WTC11 (cell line): Measurements from ENCODE around the gene MSLN. TPM values are rescaled to one million over a fixed set of nuclear protein-coding genes. Genes with fewer than 3 reads are reported as not detected.
A peak's percentile ranks its signal among the peaks of the same experiment; 100 is the strongest.

Source experiments
- ATAC-seq: fragments of 200-7000 bp; cut with Tn5 transposase; 2 replicates; pipeline ENCODE4 v1.10.0; 2021; ENCODE audit warnings: mild to moderate bottlenecking, moderate library complexity
- CTCF ChIA-PET: fragments of 300-600 bp; sonication (Branson Sonifier 250); formaldehyde crosslinking; loops from one replicate; lab custom pipeline; 2021; ENCODE audit warnings: antibody characterized with exemption; lab: Charles Lee
- POLR2A ChIA-PET: fragments of 350-600 bp; sonication (Branson Sonifier 250); formaldehyde crosslinking; loops from one replicate; lab custom pipeline; 2021; ENCODE audit warnings: antibody characterized with exemption; lab: Charles Lee
- DNase-seq: peaks from one replicate; pipeline ENCODE4 v3.0.0; 2021; ENCODE audit warnings: low spot score
- H3K27ac Mint-ChIP-seq: 2 replicates; pipeline ENCODE4 v1.8.0; 2021; ENCODE audit warnings: mixed read lengths
- H3K27me3 Mint-ChIP-seq: 2 replicates; pipeline ENCODE4 v1.8.0; 2021; ENCODE audit warnings: low read depth, mild to moderate bottlenecking, moderate library complexity, mixed read lengths
- H3K36me3 Mint-ChIP-seq: 2 replicates; pipeline ENCODE4 v1.8.0; 2021; ENCODE audit warnings: mixed read lengths
- H3K4me1 Mint-ChIP-seq: 2 replicates; pipeline ENCODE4 v1.8.0; 2022; ENCODE audit warnings: mixed read lengths
- H3K4me3 Mint-ChIP-seq: 2 replicates; pipeline ENCODE4 v1.8.0; 2021; ENCODE audit warnings: mild to moderate bottlenecking, moderate library complexity, mixed read lengths
- H3K9me3 Mint-ChIP-seq: 2 replicates; pipeline ENCODE4 v1.8.0; 2021; ENCODE audit warnings: mixed read lengths
- ARID4B ChIP-seq: sonication (generic); formaldehyde crosslinking; IDR thresholded peaks from 2 replicates; pipeline ENCODE4 v1.8.0; 2023; ENCODE audit warnings: missing genetic modification reagents, mild to moderate bottlenecking, borderline replicate concordance
- CREM ChIP-seq: sonication (generic); formaldehyde crosslinking; IDR thresholded peaks from 2 replicates; pipeline ENCODE4 v1.8.1; 2022; ENCODE audit warnings: mild to moderate bottlenecking, missing genetic modification reagents, moderate library complexity
- FOXP1 ChIP-seq: sonication (generic); formaldehyde crosslinking; IDR thresholded peaks from 2 replicates; pipeline ENCODE4 v1.8.0; 2022; ENCODE audit warnings: missing genetic modification reagents, mild to moderate bottlenecking, moderate library complexity, borderline replicate concordance
- FOXP4 ChIP-seq: sonication (generic); formaldehyde crosslinking; IDR thresholded peaks from 2 replicates; pipeline ENCODE4 v1.8.0; 2022; ENCODE audit warnings: mild to moderate bottlenecking, missing genetic modification reagents
- NR2C2 ChIP-seq: sonication (generic); formaldehyde crosslinking; IDR thresholded peaks from 2 replicates; pipeline ENCODE4 v1.8.0; 2022; ENCODE audit warnings: mild to moderate bottlenecking, missing genetic modification reagents
- PREB ChIP-seq: sonication (generic); formaldehyde crosslinking; IDR thresholded peaks from 2 replicates; pipeline ENCODE4 v1.8.1; 2022; ENCODE audit warnings: mild to moderate bottlenecking, missing genetic modification reagents, moderate library complexity, borderline replicate concordance
- SOX15 ChIP-seq: fragments of 250-450 bp; sonication (Bioruptor Pico); IDR thresholded peaks from 2 replicates; pipeline ENCODE4 v1.9.0; 2021; ENCODE audit warnings: mild to moderate bottlenecking
- TEAD4 ChIP-seq: sonication (generic); formaldehyde crosslinking; IDR thresholded peaks from 2 replicates; pipeline ENCODE4 v1.8.0; 2022; ENCODE audit warnings: mild to moderate bottlenecking, missing genetic modification reagents
- ZBTB21 ChIP-seq: sonication (generic); formaldehyde crosslinking; IDR thresholded peaks from 2 replicates; pipeline ENCODE4 v1.8.1; 2023; ENCODE audit warnings: mild to moderate bottlenecking, missing genetic modification reagents, borderline replicate concordance
- ZNF219 ChIP-seq: sonication (generic); formaldehyde crosslinking; IDR thresholded peaks from 2 replicates; pipeline ENCODE4 v1.8.0; 2023; ENCODE audit warnings: missing genetic modification reagents, mild to moderate bottlenecking, borderline replicate concordance
- ZNF396 ChIP-seq: fragments of 250-450 bp; sonication (Bioruptor Pico); IDR thresholded peaks from 2 replicates; pipeline ENCODE4 v1.8.0; 2021; ENCODE audit warnings: mild to moderate bottlenecking, moderate library complexity, borderline replicate concordance
- ZNF423 ChIP-seq: fragments of 250-450 bp; sonication (Bioruptor Pico); IDR thresholded peaks from 2 replicates; pipeline ENCODE4 v2.1.2; 2022; ENCODE audit warnings: mild to moderate bottlenecking, moderate library complexity
- total RNA-seq: library from RNA; stranded (reverse); gene quantifications from 3 replicates; pipeline ENCODE4 v1.2.3, GENCODE V29; 2021
- TF ChIP-seq, protein P1 (sequence below): sonication (generic); formaldehyde crosslinking; IDR thresholded peaks from 2 replicates; pipeline ENCODE4 v1.8.0; 2023; ENCODE audit warnings: missing genetic modification reagents
- TF ChIP-seq, protein P2 (sequence below): sonication (generic); formaldehyde crosslinking; IDR thresholded peaks from 2 replicates; pipeline ENCODE4 v1.8.1; 2022; ENCODE audit warnings: mild to moderate bottlenecking, moderate library complexity, missing genetic modification reagents
- TF ChIP-seq, protein P3 (sequence below): sonication (generic); formaldehyde crosslinking; IDR thresholded peaks from 2 replicates; pipeline ENCODE4 v1.8.0; 2023; ENCODE audit warnings: mild to moderate bottlenecking, missing genetic modification reagents
- TF ChIP-seq, protein P4 (sequence below): fragments of 200-600 bp; IDR thresholded peaks from 2 replicates; pipeline ENCODE4 v1.8.0; 2022; ENCODE audit warnings: antibody characterized with exemption
- TF ChIP-seq, protein P5 (sequence below): sonication (generic); formaldehyde crosslinking; IDR thresholded peaks from 2 replicates; pipeline ENCODE4 v1.8.0; 2022; ENCODE audit warnings: missing genetic modification reagents

MSLN gene
- total RNA-seq, 1 experiment from 2014 or later: 0.20 TPM

DNA sequence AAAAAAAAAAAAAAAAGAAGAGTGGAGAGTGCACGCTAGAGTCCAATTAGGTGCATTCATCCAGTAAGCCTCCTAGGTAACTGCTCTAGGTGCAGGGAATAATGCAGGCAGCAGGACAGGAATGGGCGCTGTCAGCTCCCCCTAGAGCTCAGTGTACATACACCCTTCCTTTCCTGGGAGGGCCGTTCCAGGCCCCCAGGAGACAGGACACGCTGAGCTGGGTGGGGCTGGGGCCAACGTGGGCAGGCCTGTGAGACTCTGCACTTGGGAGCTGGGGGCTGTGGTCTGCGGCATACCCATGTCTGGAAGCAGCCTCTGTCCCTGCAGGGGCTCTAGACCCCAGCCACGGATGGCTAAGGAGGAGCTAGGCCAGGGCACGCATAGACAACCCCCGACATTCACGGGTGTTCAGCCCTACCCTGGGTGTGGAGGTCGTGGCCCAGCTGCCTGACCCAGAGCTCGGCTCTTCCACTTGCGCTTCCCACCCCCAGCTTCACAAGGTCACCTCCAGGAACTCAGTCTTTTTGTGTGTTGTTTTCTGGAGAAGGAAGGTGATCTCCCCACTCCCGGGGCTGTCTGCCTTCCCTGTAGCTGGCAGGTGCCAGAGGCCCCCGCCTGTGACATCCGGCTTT lies 40.6 kb upstream of the MSLN start:
- ChIA-PET CTCF (interaction anchor here (0.6 to 2.8 kb wide), 22 partner anchors 8 to 426 kb away, joined by 3 to 22 read pairs (median 5); partner anchors contain the start of genes CHTF18, GNG13, JMJD8 and RHBDL1), POLR2A (interaction anchor here (0.7 to 2.9 kb wide), 13 partner anchors 8 to 90 kb away, joined by 3 to 10 read pairs (median 3); partner anchors contain the start of genes CIAO3, RHOT2, STUB1 and WDR24)
- TF ChIP-seq, protein P1, sequence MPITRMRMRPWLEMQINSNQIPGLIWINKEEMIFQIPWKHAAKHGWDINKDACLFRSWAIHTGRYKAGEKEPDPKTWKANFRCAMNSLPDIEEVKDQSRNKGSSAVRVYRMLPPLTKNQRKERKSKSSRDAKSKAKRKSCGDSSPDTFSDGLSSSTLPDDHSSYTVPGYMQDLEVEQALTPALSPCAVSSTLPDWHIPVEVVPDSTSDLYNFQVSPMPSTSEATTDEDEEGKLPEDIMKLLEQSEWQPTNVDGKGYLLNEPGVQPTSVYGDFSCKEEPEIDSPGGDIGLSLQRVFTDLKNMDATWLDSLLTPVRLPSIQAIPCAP (CRISPR knock-in tag): no peak
- TF ChIP-seq ZNF396 (CRISPR knock-in tag) (no peak), PREB (CRISPR knock-in tag) (no peak), ARID4B (CRISPR knock-in tag) (no peak), FOXP1 (no peak), FOXP4 (no peak), ZNF219 (CRISPR knock-in tag) (no peak), TEAD4 (CRISPR knock-in tag) (no peak), ZNF423 (CRISPR knock-in tag) (no peak), CREM (CRISPR knock-in tag) (no peak), ZBTB21 (CRISPR knock-in tag) (no peak), SOX15 (CRISPR knock-in tag) (no peak), NR2C2 (CRISPR knock-in tag) (no peak)
- TF ChIP-seq, protein P2, sequence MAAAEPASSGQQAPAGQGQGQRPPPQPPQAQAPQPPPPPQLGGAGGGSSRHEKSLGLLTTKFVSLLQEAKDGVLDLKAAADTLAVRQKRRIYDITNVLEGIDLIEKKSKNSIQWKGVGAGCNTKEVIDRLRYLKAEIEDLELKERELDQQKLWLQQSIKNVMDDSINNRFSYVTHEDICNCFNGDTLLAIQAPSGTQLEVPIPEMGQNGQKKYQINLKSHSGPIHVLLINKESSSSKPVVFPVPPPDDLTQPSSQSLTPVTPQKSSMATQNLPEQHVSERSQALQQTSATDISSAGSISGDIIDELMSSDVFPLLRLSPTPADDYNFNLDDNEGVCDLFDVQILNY (CRISPR knock-in tag): no peak
- TF ChIP-seq, protein P3, sequence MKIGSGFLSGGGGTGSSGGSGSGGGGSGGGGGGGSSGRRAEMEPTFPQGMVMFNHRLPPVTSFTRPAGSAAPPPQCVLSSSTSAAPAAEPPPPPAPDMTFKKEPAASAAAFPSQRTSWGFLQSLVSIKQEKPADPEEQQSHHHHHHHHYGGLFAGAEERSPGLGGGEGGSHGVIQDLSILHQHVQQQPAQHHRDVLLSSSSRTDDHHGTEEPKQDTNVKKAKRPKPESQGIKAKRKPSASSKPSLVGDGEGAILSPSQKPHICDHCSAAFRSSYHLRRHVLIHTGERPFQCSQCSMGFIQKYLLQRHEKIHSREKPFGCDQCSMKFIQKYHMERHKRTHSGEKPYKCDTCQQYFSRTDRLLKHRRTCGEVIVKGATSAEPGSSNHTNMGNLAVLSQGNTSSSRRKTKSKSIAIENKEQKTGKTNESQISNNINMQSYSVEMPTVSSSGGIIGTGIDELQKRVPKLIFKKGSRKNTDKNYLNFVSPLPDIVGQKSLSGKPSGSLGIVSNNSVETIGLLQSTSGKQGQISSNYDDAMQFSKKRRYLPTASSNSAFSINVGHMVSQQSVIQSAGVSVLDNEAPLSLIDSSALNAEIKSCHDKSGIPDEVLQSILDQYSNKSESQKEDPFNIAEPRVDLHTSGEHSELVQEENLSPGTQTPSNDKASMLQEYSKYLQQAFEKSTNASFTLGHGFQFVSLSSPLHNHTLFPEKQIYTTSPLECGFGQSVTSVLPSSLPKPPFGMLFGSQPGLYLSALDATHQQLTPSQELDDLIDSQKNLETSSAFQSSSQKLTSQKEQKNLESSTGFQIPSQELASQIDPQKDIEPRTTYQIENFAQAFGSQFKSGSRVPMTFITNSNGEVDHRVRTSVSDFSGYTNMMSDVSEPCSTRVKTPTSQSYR (CRISPR knock-in tag): no peak; the same call in 1 of the 2 replicates
- TF ChIP-seq, protein P4, sequence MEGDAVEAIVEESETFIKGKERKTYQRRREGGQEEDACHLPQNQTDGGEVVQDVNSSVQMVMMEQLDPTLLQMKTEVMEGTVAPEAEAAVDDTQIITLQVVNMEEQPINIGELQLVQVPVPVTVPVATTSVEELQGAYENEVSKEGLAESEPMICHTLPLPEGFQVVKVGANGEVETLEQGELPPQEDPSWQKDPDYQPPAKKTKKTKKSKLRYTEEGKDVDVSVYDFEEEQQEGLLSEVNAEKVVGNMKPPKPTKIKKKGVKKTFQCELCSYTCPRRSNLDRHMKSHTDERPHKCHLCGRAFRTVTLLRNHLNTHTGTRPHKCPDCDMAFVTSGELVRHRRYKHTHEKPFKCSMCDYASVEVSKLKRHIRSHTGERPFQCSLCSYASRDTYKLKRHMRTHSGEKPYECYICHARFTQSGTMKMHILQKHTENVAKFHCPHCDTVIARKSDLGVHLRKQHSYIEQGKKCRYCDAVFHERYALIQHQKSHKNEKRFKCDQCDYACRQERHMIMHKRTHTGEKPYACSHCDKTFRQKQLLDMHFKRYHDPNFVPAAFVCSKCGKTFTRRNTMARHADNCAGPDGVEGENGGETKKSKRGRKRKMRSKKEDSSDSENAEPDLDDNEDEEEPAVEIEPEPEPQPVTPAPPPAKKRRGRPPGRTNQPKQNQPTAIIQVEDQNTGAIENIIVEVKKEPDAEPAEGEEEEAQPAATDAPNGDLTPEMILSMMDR: no peak; the same call in 1 of the 2 replicates
- TF ChIP-seq, protein P5, sequence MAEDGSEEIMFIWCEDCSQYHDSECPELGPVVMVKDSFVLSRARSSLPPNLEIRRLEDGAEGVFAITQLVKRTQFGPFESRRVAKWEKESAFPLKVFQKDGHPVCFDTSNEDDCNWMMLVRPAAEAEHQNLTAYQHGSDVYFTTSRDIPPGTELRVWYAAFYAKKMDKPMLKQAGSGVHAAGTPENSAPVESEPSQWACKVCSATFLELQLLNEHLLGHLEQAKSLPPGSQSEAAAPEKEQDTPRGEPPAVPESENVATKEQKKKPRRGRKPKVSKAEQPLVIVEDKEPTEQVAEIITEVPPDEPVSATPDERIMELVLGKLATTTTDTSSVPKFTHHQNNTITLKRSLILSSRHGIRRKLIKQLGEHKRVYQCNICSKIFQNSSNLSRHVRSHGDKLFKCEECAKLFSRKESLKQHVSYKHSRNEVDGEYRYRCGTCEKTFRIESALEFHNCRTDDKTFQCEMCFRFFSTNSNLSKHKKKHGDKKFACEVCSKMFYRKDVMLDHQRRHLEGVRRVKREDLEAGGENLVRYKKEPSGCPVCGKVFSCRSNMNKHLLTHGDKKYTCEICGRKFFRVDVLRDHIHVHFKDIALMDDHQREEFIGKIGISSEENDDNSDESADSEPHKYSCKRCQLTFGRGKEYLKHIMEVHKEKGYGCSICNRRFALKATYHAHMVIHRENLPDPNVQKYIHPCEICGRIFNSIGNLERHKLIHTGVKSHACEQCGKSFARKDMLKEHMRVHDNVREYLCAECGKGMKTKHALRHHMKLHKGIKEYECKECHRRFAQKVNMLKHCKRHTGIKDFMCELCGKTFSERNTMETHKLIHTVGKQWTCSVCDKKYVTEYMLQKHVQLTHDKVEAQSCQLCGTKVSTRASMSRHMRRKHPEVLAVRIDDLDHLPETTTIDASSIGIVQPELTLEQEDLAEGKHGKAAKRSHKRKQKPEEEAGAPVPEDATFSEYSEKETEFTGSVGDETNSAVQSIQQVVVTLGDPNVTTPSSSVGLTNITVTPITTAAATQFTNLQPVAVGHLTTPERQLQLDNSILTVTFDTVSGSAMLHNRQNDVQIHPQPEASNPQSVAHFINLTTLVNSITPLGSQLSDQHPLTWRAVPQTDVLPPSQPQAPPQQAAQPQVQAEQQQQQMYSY (CRISPR knock-in tag): no peak

More for the DNA sequence above, 40.6 kb upstream of the MSLN start:
- no peaks in the 10 kb centered on the region for H3K9me3 Mint-ChIP-seq
- DNase-seq (no peak), ATAC-seq (no peak)
- H3K27ac Mint-ChIP-seq: peak overlapping the region; percentile 63
- H3K4me3 Mint-ChIP-seq: peak overlapping the region; percentile 74
- H3K36me3 Mint-ChIP-seq: no peaks in the 10 kb centered on the region; the same call in 1 of the 2 replicates
- H3K27me3 Mint-ChIP-seq: peaks cover 15% of the 10 kb centered on the region
- peaks cover 16% of the 10 kb centered on the region for H3K4me1 Mint-ChIP-seq
